Retinal pigment epithelial cell (primary cell): ENCODE results near the gene CTXND1.

Experiments used
- DNase-seq: peaks from one replicate; pipeline ENCODE4 v3.0.0-alpha.2; 2010; ENCODE audit warnings: low read depth
- H3K4me3 ChIP-seq: 2 replicates; pipeline ENCODE4 v1.5.1; 2011; ENCODE audit warnings: mild to moderate bottlenecking, low read length, control low read depth, moderate library complexity
- CTCF ChIP-seq: conservative IDR thresholded peaks from 2 replicates; pipeline ENCODE4 v1.5.1; 2011; ENCODE audit warnings: low read depth, low read length, control low read depth, inconsistent platforms

CTXND1 gene

GRCh38 chr15:80260551-80260950 is 8.5 kb upstream of the CTXND1 start:
- no peak overlapping the region for H3K4me3 ChIP-seq
- no peak for TF ChIP-seq CTCF

DNA sequence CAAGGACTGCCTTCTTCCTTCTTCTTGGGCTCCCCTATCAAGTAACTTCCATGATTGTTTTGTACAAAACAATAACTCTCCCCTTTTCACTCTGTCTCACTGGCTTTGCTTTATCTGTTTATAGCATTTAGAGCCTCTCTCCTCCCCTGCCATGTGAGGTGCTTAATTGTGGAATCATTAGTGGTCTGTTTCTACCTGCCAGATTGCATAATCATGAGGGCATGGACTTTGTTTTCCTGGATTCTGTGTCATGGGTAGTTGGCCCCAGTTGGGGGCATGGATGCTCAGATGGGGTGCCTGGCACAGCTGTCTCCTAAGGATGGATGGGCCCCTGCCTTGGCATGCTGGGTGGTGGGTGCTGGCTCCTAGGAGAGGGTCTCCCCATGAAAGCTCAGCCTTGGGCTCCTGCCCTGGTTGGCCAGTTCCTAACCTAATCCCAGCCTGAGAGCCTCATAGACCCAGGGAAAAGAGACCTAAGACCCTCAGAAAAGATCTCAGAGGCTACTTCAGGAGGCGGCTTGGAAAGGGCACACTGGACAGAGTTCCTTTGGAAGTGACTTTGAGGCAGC is 8.0 kb upstream of the CTXND1 start:
- no peak for TF ChIP-seq CTCF
- DNase-seq = no peak
- H3K4me3 ChIP-seq = no peak overlapping the region

More at GRCh38 chr15:80260551-80260950, 8.5 kb upstream of the CTXND1 start:
- no peak for DNase-seq

- H3K4me3 ChIP-seq = no peak overlapping the region
- no peak for DNase-seq
- no peak for TF ChIP-seq CTCF
Observed at GRCh38 chr15:80251428-80252120, 439 bp downstream of the CTXND1 start.

DNA sequence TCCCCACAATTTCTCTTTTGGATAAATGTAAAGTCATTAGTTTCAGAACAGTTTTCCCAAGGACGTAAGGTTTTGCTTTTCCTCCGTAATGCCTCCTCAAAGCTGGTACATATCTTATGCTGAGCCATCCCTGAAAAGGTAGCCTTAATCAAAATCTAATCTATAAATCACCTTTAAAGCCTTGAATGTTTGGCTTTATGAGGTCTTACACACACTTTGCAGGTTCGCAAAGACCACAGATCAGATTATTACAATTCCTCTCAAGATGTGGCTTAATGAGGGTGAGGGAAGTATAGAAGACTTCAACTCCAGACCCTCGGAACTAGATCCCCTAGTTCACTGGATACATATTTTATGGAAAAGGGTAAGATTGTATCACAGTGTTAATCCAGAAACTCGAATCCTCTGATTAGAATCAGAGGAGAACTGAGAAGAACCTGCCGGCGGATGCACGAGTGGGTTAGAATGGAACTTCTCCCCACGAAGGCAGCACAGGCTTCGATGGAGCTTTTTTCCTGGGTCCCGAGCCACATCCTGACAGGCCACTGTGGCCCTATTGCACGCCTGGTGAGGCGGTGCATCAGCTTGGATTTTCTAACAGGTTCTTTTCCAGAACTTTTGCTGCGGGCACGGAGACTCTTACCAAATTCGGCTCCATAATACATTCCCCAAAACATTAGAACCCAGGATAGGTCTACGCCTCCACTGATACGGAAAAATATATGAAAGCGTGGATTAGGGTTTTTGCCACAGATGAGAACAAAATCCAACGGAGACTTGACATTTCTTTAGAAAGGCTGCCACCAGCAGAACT is 1.2 kb downstream of the CTXND1 start:
- DNase-seq = no peak
- no peak overlapping the region for H3K4me3 ChIP-seq
- no peak for TF ChIP-seq CTCF

GRCh38 chr15:80249973-80250372 is 2.0 kb downstream of the CTXND1 start:
- DNase-seq = no peak
- no peak for TF ChIP-seq CTCF
- H3K4me3 ChIP-seq = no peak overlapping the region

GRCh38 chr15:80247320-80247719 is 4.7 kb downstream of the CTXND1 start:
- no peak for TF ChIP-seq CTCF
- DNase-seq = no peak
- H3K4me3 ChIP-seq = no peak overlapping the region
